Stimulated activated memory B cell treated with anti-CD40 and anti-IgM and Interleukin-4, amounts not matched to agents 10 μg/mL and 1 μg/mL and 100 μg/mL, for 72 hours (primary cell): ENCODE data around the gene DYNC1I1.
A peak's percentile ranks its signal among the peaks of the same experiment; 100 is the strongest.

Experiments
- ATAC-seq: fragments of 150-1000 bp; cut with Tn5 transposase; 2 replicates; pipeline ENCODE4 v1.10.0; 2021
- H3K27ac Mint-ChIP-seq: one replicate; pipeline ENCODE4 v1.8.0; 2022; ENCODE audit warnings: mild to moderate bottlenecking, mixed read lengths
- H3K27me3 Mint-ChIP-seq: one replicate; pipeline ENCODE4 v1.8.0; 2022; ENCODE audit warnings: mixed read lengths
- H3K36me3 Mint-ChIP-seq: one replicate; pipeline ENCODE4 v1.8.0; 2022; ENCODE audit warnings: mixed read lengths
- H3K4me1 Mint-ChIP-seq: one replicate; pipeline ENCODE4 v1.8.0; 2022; ENCODE audit warnings: mixed read lengths
- H3K4me3 Mint-ChIP-seq: one replicate; pipeline ENCODE4 v1.8.0; 2022; ENCODE audit warnings: mild to moderate bottlenecking, moderate library complexity, mixed read lengths
- H3K9me3 Mint-ChIP-seq: one replicate; pipeline ENCODE4 v1.8.0; 2022; ENCODE audit warnings: mixed read lengths

The DYNC1I1 gene

GRCh38 chr7:95904099-95904498 lies 131.7 kb downstream of the DYNC1I1 start:
- H3K4me3 Mint-ChIP-seq = no peak overlapping the region
- no peaks in the 10 kb centered on the region for H3K36me3 Mint-ChIP-seq
- H3K27me3 Mint-ChIP-seq = peaks cover 7% of the 10 kb centered on the region
- H3K27ac Mint-ChIP-seq = no peak overlapping the region
- H3K4me1 Mint-ChIP-seq = no peaks in the 10 kb centered on the region
- no peak for ATAC-seq
- no peaks in the 10 kb centered on the region for H3K9me3 Mint-ChIP-seq

- Mint-ChIP-seq H3K36me3 (no peaks in the 10 kb centered on the region), H3K27ac (no peak overlapping the region), H3K4me3 (no peak overlapping the region), H3K4me1 (no peaks in the 10 kb centered on the region), H3K9me3 (no peaks in the 10 kb centered on the region), H3K27me3 (peaks cover 9% of the 10 kb centered on the region)
- no peak for ATAC-seq
Measured at GRCh38 chr7:95905167-95905566, 132.8 kb downstream of the DYNC1I1 start.

GRCh38 chr7:95906851-95907250 lies 134.5 kb downstream of the DYNC1I1 start:
- no peaks in the 10 kb centered on the region for H3K4me1 Mint-ChIP-seq
- H3K9me3 Mint-ChIP-seq = no peaks in the 10 kb centered on the region
- ATAC-seq = no peak
- H3K4me3 Mint-ChIP-seq = no peak overlapping the region
- H3K36me3 Mint-ChIP-seq = no peaks in the 10 kb centered on the region
- no peak overlapping the region for H3K27ac Mint-ChIP-seq
- H3K27me3 Mint-ChIP-seq = peaks cover 18% of the 10 kb centered on the region

- peaks cover 18% of the 10 kb centered on the region for H3K27me3 Mint-ChIP-seq
- no peak overlapping the region for H3K27ac Mint-ChIP-seq
- H3K4me3 Mint-ChIP-seq = no peak overlapping the region
Measured at GRCh38 chr7:95907337-95907736, 135.0 kb downstream of the DYNC1I1 start.

GRCh38 chr7:95908499-95908898 lies 136.1 kb downstream of the DYNC1I1 start:
- no peak overlapping the region for H3K27ac Mint-ChIP-seq
- H3K4me3 Mint-ChIP-seq = no peak overlapping the region
- no peaks in the 10 kb centered on the region for H3K4me1 Mint-ChIP-seq
- no peaks in the 10 kb centered on the region for H3K36me3 Mint-ChIP-seq
- peaks cover 18% of the 10 kb centered on the region for H3K27me3 Mint-ChIP-seq
- no peak for ATAC-seq
- no peaks in the 10 kb centered on the region for H3K9me3 Mint-ChIP-seq

More at GRCh38 chr7:95907337-95907736, 135.0 kb downstream of the DYNC1I1 start:
- Mint-ChIP-seq H3K9me3 (no peaks in the 10 kb centered on the region), H3K36me3 (no peaks in the 10 kb centered on the region), H3K4me1 (no peaks in the 10 kb centered on the region)
- no peak for ATAC-seq

- Mint-ChIP-seq H3K9me3 (no peaks in the 10 kb centered on the region), H3K36me3 (no peaks in the 10 kb centered on the region), H3K4me3 (no peak overlapping the region), H3K4me1 (no peaks in the 10 kb centered on the region), H3K27me3 (peaks cover 18% of the 10 kb centered on the region), H3K27ac (no peak overlapping the region)
- ATAC-seq = no peak
Measured at GRCh38 chr7:95910341-95910740, 138.0 kb downstream of the DYNC1I1 start.

- no peaks in the 10 kb centered on the region for H3K36me3 Mint-ChIP-seq
- no peak for ATAC-seq
- H3K9me3 Mint-ChIP-seq = no peaks in the 10 kb centered on the region
- H3K27ac Mint-ChIP-seq = no peak overlapping the region
- peaks cover 8% of the 10 kb centered on the region for H3K27me3 Mint-ChIP-seq
- H3K4me3 Mint-ChIP-seq = no peak overlapping the region
- H3K4me1 Mint-ChIP-seq = peaks cover 5% of the 10 kb centered on the region
Measured at GRCh38 chr7:95915731-95916130, 143.4 kb downstream of the DYNC1I1 start.

- H3K4me3 Mint-ChIP-seq = no peak overlapping the region
- ATAC-seq = no peak
- no peaks in the 10 kb centered on the region for H3K9me3 Mint-ChIP-seq
- no peaks in the 10 kb centered on the region for H3K36me3 Mint-ChIP-seq
- H3K4me1 Mint-ChIP-seq = peaks cover 5% of the 10 kb centered on the region
- no peaks in the 10 kb centered on the region for H3K27me3 Mint-ChIP-seq
- no peak overlapping the region for H3K27ac Mint-ChIP-seq
Measured at GRCh38 chr7:95916573-95917297, 144.4 kb downstream of the DYNC1I1 start.

GRCh38 chr7:95917634-95918033 lies 145.3 kb downstream of the DYNC1I1 start:
- Mint-ChIP-seq H3K9me3 (no peaks in the 10 kb centered on the region), H3K27ac (no peak overlapping the region), H3K4me1 (peaks cover 5% of the 10 kb centered on the region), H3K36me3 (no peaks in the 10 kb centered on the region), H3K4me3 (no peak overlapping the region), H3K27me3 (no peaks in the 10 kb centered on the region)
- ATAC-seq = peak; percentile 38

- Mint-ChIP-seq H3K4me1 (peaks cover 5% of the 10 kb centered on the region), H3K27ac (no peak overlapping the region)
Measured at GRCh38 chr7:95919556-95919955, 147.2 kb downstream of the DYNC1I1 start.

GRCh38 chr7:95921543-95921942 lies 149.2 kb downstream of the DYNC1I1 start:
- no peak overlapping the region for H3K4me3 Mint-ChIP-seq
- no peaks in the 10 kb centered on the region for H3K27me3 Mint-ChIP-seq
- no peaks in the 10 kb centered on the region for H3K36me3 Mint-ChIP-seq
- peaks cover 2% of the 10 kb centered on the region for H3K4me1 Mint-ChIP-seq
- no peak for ATAC-seq
- no peak overlapping the region for H3K27ac Mint-ChIP-seq
- no peaks in the 10 kb centered on the region for H3K9me3 Mint-ChIP-seq

More at GRCh38 chr7:95919556-95919955, 147.2 kb downstream of the DYNC1I1 start:
- H3K27me3 Mint-ChIP-seq = no peaks in the 10 kb centered on the region
- H3K9me3 Mint-ChIP-seq = no peaks in the 10 kb centered on the region
- H3K4me3 Mint-ChIP-seq = no peak overlapping the region
- ATAC-seq = no peak
- H3K36me3 Mint-ChIP-seq = no peaks in the 10 kb centered on the region

GRCh38 chr7:95922191-95922590 lies 149.8 kb downstream of the DYNC1I1 start:
- no peaks in the 10 kb centered on the region for H3K9me3 Mint-ChIP-seq
- no peaks in the 10 kb centered on the region for H3K27me3 Mint-ChIP-seq
- no peaks in the 10 kb centered on the region for H3K4me1 Mint-ChIP-seq
- H3K36me3 Mint-ChIP-seq = no peaks in the 10 kb centered on the region
- H3K4me3 Mint-ChIP-seq = no peak overlapping the region
- H3K27ac Mint-ChIP-seq = no peak overlapping the region
- ATAC-seq = no peak

GRCh38 chr7:95925236-95925635 lies 152.9 kb downstream of the DYNC1I1 start:
- Mint-ChIP-seq H3K4me1 (no peaks in the 10 kb centered on the region), H3K36me3 (no peaks in the 10 kb centered on the region), H3K27ac (no peak overlapping the region), H3K27me3 (no peaks in the 10 kb centered on the region), H3K9me3 (no peaks in the 10 kb centered on the region), H3K4me3 (no peak overlapping the region)
- no peak for ATAC-seq

GRCh38 chr7:95925971-95926370 lies 153.6 kb downstream of the DYNC1I1 start:
- Mint-ChIP-seq H3K36me3 (no peaks in the 10 kb centered on the region), H3K27me3 (no peaks in the 10 kb centered on the region), H3K4me1 (no peaks in the 10 kb centered on the region), H3K9me3 (no peaks in the 10 kb centered on the region), H3K4me3 (no peak overlapping the region), H3K27ac (no peak overlapping the region)
- no peak for ATAC-seq

- H3K27me3 Mint-ChIP-seq = no peaks in the 10 kb centered on the region
- H3K36me3 Mint-ChIP-seq = no peaks in the 10 kb centered on the region
- no peak overlapping the region for H3K27ac Mint-ChIP-seq
- H3K4me1 Mint-ChIP-seq = no peaks in the 10 kb centered on the region
- H3K9me3 Mint-ChIP-seq = no peaks in the 10 kb centered on the region
- H3K4me3 Mint-ChIP-seq = no peak overlapping the region
- ATAC-seq = no peak
Measured at GRCh38 chr7:95927756-95928155, 155.4 kb downstream of the DYNC1I1 start.

- Mint-ChIP-seq H3K4me1 (no peaks in the 10 kb centered on the region), H3K9me3 (no peaks in the 10 kb centered on the region), H3K4me3 (no peak overlapping the region), H3K36me3 (no peaks in the 10 kb centered on the region), H3K27me3 (no peaks in the 10 kb centered on the region), H3K27ac (no peak overlapping the region)
- ATAC-seq = no peak
Measured at GRCh38 chr7:95929710-95930280, 157.4 kb downstream of the DYNC1I1 start.
